K562 (cell line): ENCODE measurements around the gene PRRT1. TPM values are rescaled to one million over a fixed set of nuclear protein-coding genes. Genes with fewer than 3 reads are reported as not detected.

Experiments
- ADNP ChIP-seq: fragments of 200-800 bp; sonication (Bioruptor generic); IDR thresholded peaks from 2 replicates; pipeline ENCODE4 v1.6.1; 2016; ENCODE audit warnings: missing genetic modification characterization, missing compliant biosample characterization
- DEAF1 ChIP-seq: fragments of 450-650 bp; formaldehyde crosslinking; IDR thresholded peaks from 2 replicates; pipeline ENCODE4 v1.4.0; 2020; ENCODE audit warnings: mild to moderate bottlenecking, moderate library complexity
- E2F8 ChIP-seq: fragments of 450-650 bp; IDR thresholded peaks from 2 replicates; pipeline ENCODE4 v1.7.1; 2018; ENCODE audit warnings: mild to moderate bottlenecking, low read depth; ENCODE audit not compliant: partially characterized antibody
- ETS1 ChIP-seq: conservative IDR thresholded peaks from 2 replicates; pipeline ENCODE4 v1.6.1; 2011; ENCODE audit warnings: low read depth, mild to moderate bottlenecking, low read length; ENCODE audit not compliant: control insufficient read depth
- MCM5 ChIP-seq: fragments of 450-650 bp; IDR thresholded peaks from 2 replicates; pipeline ENCODE4 v1.6.1; 2016; ENCODE audit warnings: low read depth
- MECOM ChIP-seq: fragments of 250-450 bp; sonication (Bioruptor Pico); IDR thresholded peaks from 2 replicates; pipeline ENCODE4 v1.8.0; 2022; ENCODE audit warnings: inconsistent platforms
- MTA2 ChIP-seq: fragments of 450-650 bp; IDR thresholded peaks from 2 replicates; pipeline ENCODE4 v1.6.1; 2016; ENCODE audit warnings: low read depth
- MYBL2 ChIP-seq, 2 experiments: fragments of 450-650 bp in 1 of 2; sonication (generic) in 1 of 2; formaldehyde crosslinking in 1 of 2; IDR thresholded peaks; 2 replicates each; pipeline versions ENCODE4 v1.6.1 to v1.8.1; 2017 to 2022; ENCODE audit warnings: borderline replicate concordance in 1 of 2, inconsistent platforms in 1 of 2, low read depth in 1 of 2, mild to moderate bottlenecking in 1 of 2, missing genetic modification reagents in 1 of 2, moderate library complexity in 1 of 2
- PATZ1 ChIP-seq: fragments of 250-450 bp; sonication (Bioruptor Pico); IDR thresholded peaks from 2 replicates; pipeline ENCODE4 v1.5.0; 2020; ENCODE audit warnings: mild to moderate bottlenecking, borderline replicate concordance
- U2AF1 ChIP-seq: fragments of 200-400 bp; formaldehyde crosslinking; optimal IDR thresholded peaks from 2 replicates; pipeline ENCODE3; 2017; ENCODE audit warnings: mild to moderate bottlenecking, low read depth, low read length, moderate library complexity
- ZBTB12 ChIP-seq: fragments of 250-450 bp; sonication (Bioruptor Pico); IDR thresholded peaks from 2 replicates; pipeline ENCODE4 v1.4.0; 2020
- ZFP36 ChIP-seq: fragments of 150-350 bp; IDR thresholded peaks from 2 replicates; pipeline ENCODE4 v1.6.1; 2018; ENCODE audit warnings: low read length, low read depth; ENCODE audit not compliant: partially characterized antibody
- ZNF165 ChIP-seq: fragments of 250-450 bp; sonication (Bioruptor Pico); IDR thresholded peaks from 2 replicates; pipeline ENCODE4 v1.4.0; 2020; ENCODE audit warnings: borderline replicate concordance
- ZNF384 ChIP-seq: IDR thresholded peaks from 2 replicates; pipeline ENCODE4 v1.6.1; 2012; ENCODE audit warnings: low read depth, low read length, improper control_type of control experiment
- ZNF512 ChIP-seq: IDR thresholded peaks from 2 replicates; pipeline ENCODE4 v1.6.1; 2016; ENCODE audit warnings: missing genetic modification characterization, missing compliant biosample characterization
- ZNF79 ChIP-seq: fragments of 250-450 bp; sonication (Bioruptor Pico); IDR thresholded peaks from 2 replicates; pipeline ENCODE4 v1.4.0; 2020; ENCODE audit warnings: low read depth, mild to moderate bottlenecking, moderate library complexity
- polyA plus RNA-seq, 8 experiments: library from polyadenylated mRNA; depleted of rRNA in 4 of 8; stranded (reverse) in 5 of 8; unstranded in 3 of 8; fragments of >200 nt; fragmentation: Nextera tagmentation in 2 of 8; fragmentation: Illumina TruSeq in 1 of 8; extraction: Ambion mirVana in 2 of 8; extraction: Trizol in 1 of 8; gene quantifications; 2 replicates each; pipeline versions ENCODE4 v1.2.1 to v1.2.3, GENCODE V29; 2011 to 2014; ENCODE audit warnings: inconsistent platforms in 1 of 8, missing spikeins in 1 of 8
- total RNA-seq, 7 experiments: library from RNA; depleted of rRNA in 6 of 7; stranded (reverse); fragments of >200 nt in 6 of 7; fragmentation: Illumina TruSeq in 2 of 7; extraction: Trizol in 2 of 7; gene quantifications; 2 replicates each; pipeline versions ENCODE4 v1.2.1 to v1.2.3, GENCODE V29; 2011 to 2021; ENCODE audit warnings: low replicate concordance in 1 of 7

The PRRT1 gene
- total and polyA plus RNA-seq, 9 of the 15 experiments (the other 6 are each of a cell fraction or from before 2014, with no cell fraction given): 0.14 to 3.5 (median 0.41) TPM

- TF ChIP-seq MYBL2 (IDR thresholded peaks at IDR 0.05; ENCODE audit: low read depth) (no peak), MYBL2 (CRISPR knock-in tag; IDR thresholded peaks at IDR 0.05; ENCODE audit: borderline replicate concordance) (no peak), ZNF165 (no peak), ZBTB12 (CRISPR knock-in tag) (peak; percentile 57; the same call in 1 of the 2 replicates), PATZ1 (CRISPR knock-in tag) (no peak), MCM5 (no peak), DEAF1 (CRISPR knock-in tag) (no peak), U2AF1 (no peak), ZNF79 (CRISPR knock-in tag) (no peak), MTA2 (no peak), ZFP36 (no peak), ETS1 (no peak), E2F8 (peak; percentile 52), ZNF384 (no peak), MECOM (CRISPR knock-in tag) (no peak), ZNF512 (tag) (no peak), ADNP (tag) (no peak)
These were observed 26.2 kb upstream of the PRRT1 start, which contains the start of gene RNF5 (continued) for GRCh38 chr6:32177788-32178546.
